H1 (cell line): ENCODE results near the gene METTL8. TPM values are rescaled to one million over a fixed set of nuclear protein-coding genes. Genes with fewer than 3 reads are reported as not detected.
A peak's percentile ranks its signal among the peaks of the same experiment; 100 is the strongest.

Source experiments
- CTCF ChIA-PET: fragments of 300-600 bp; sonication (Branson Sonifier 250); formaldehyde crosslinking; loops from one replicate; lab custom pipeline; 2021; ENCODE audit not compliant: partially characterized antibody; lab: Charles Lee
- POLR2A ChIA-PET: fragments of 300-600 bp; sonication (Branson Sonifier 250); formaldehyde crosslinking; loops from one replicate; lab custom pipeline; 2021; ENCODE audit warnings: inconsistent platforms; ENCODE audit not compliant: partially characterized antibody; lab: Charles Lee
- DNase-seq, 2 experiments: peaks; one replicate each; pipeline versions ENCODE4 v3.0.0 to v3.0.0-alpha.2; 2010 to 2022; ENCODE audit warnings: low spot score in 2 of 2, low read depth in 1 of 2, mixed read lengths in 1 of 2
- FAIRE-seq: peaks from 2 replicates; lab custom pipeline; 2011; peaks lifted over from hg19 to GRCh38; lab: Jason Lieb, UNC
- H2AFZ ChIP-seq: 2 replicates; pipeline ENCODE4 v1.8.1; 2012; ENCODE audit warnings: low read length, inconsistent platforms
- H2AK5ac ChIP-seq: 2 replicates; pipeline ENCODE4 v1.6.1; 2013; ENCODE audit warnings: low read depth, low read length
- H2BK120ac ChIP-seq: replicated peaks from 2 replicates; pipeline ENCODE3; 2013; ENCODE audit warnings: low read depth, low read length, inconsistent platforms
- H2BK12ac ChIP-seq: 2 replicates; pipeline ENCODE4 v1.6.1; 2013; ENCODE audit warnings: low read depth, low read length
- H2BK15ac ChIP-seq: 2 replicates; pipeline ENCODE4 v1.6.1; 2013; ENCODE audit warnings: low read length
- H2BK20ac ChIP-seq: 2 replicates; pipeline ENCODE4 v1.6.1; 2013; ENCODE audit warnings: low read length
- H2BK5ac ChIP-seq: 2 replicates; pipeline ENCODE4 v1.6.1; 2013; ENCODE audit warnings: low read depth, low read length
- H3K14ac ChIP-seq: 2 replicates; pipeline ENCODE4 v1.6.1; 2013; ENCODE audit warnings: inconsistent platforms; ENCODE audit not compliant: insufficient read length
- H3K18ac ChIP-seq: 2 replicates; pipeline ENCODE4 v1.6.1; 2013; ENCODE audit warnings: low read length; ENCODE audit errors: extremely low read depth
- H3K23ac ChIP-seq: 2 replicates; pipeline ENCODE4 v1.6.1; 2013; ENCODE audit warnings: inconsistent platforms; ENCODE audit not compliant: insufficient read length
- H3K23me2 ChIP-seq: 2 replicates; pipeline ENCODE4 v1.6.1; 2013; ENCODE audit warnings: low read depth, low read length
- H3K27ac ChIP-seq: 2 replicates; pipeline ENCODE4 v1.6.1; 2011; ENCODE audit warnings: low read depth, low read length, inconsistent platforms
- H3K27me3 ChIP-seq, 4 experiments: replicated peaks in 1 of 4; 1 replicate in 1 of 4; 2 replicates in 3 of 4; pipeline versions ENCODE4 v1.6.1 to v1.8.1; 2011 to 2013; ENCODE audit warnings: low read length in 3 of 4, mild to moderate bottlenecking in 3 of 4, inconsistent platforms in 2 of 4, mixed read lengths in 2 of 4, moderate library complexity in 1 of 4; ENCODE audit not compliant: control insufficient read depth in 3 of 4, insufficient read depth in 3 of 4; ENCODE audit errors: extremely low read depth in 1 of 4
- H3K36me3 ChIP-seq, 4 experiments: 2 replicates each; pipeline versions ENCODE4 v1.6.1 to v1.8.1; 2011 to 2013; ENCODE audit warnings: mild to moderate bottlenecking in 4 of 4, low read length in 3 of 4, moderate library complexity in 2 of 4, control low read depth in 1 of 4, inconsistent platforms in 1 of 4; ENCODE audit not compliant: insufficient read depth in 4 of 4, control insufficient read depth in 2 of 4
- H3K4ac ChIP-seq: replicated peaks from 2 replicates; pipeline ENCODE3; 2013; ENCODE audit warnings: low read length, low read depth, mixed read lengths, inconsistent platforms; ENCODE audit not compliant: insufficient read length
- H3K4me1 ChIP-seq, 4 experiments: replicated peaks in 1 of 4; 1 replicate in 1 of 4; 2 replicates in 3 of 4; pipeline versions ENCODE4 v1.6.1 to v1.8.1; 2011 to 2013; ENCODE audit warnings: low read length in 3 of 4, inconsistent platforms in 2 of 4, mixed read lengths in 1 of 4; ENCODE audit not compliant: insufficient read depth in 4 of 4, control insufficient read depth in 3 of 4
- H3K4me2 ChIP-seq, 2 experiments: 2 replicates each; pipeline versions ENCODE4 v1.6.1 to v1.8.1; 2011 to 2013; ENCODE audit warnings: low read depth in 2 of 2, low read length in 2 of 2, control low read depth in 1 of 2, inconsistent platforms in 1 of 2, mild to moderate bottlenecking in 1 of 2; ENCODE audit not compliant: insufficient read depth in 1 of 2
- H3K4me3 ChIP-seq, 4 experiments: fragments of 200-600, 300-600 bp in 1 of 4; sonication (generic), shearing (Covaris generic), sonication (Bioruptor Twin) in 1 of 4; 2 replicates each; pipeline versions ENCODE4 v1.5.1 to v1.8.1; 2011 to 2016; ENCODE audit warnings: low read length in 4 of 4, low read depth in 3 of 4, control low read depth in 2 of 4, inconsistent platforms in 2 of 4, mild to moderate bottlenecking in 2 of 4, mixed read lengths in 1 of 4, moderate library complexity in 1 of 4; ENCODE audit not compliant: insufficient read depth in 2 of 4; ENCODE audit errors: extremely low read depth in 1 of 4
- H3K56ac ChIP-seq: replicated peaks from 2 replicates; pipeline ENCODE3; 2013; ENCODE audit warnings: low read depth, mild to moderate bottlenecking, mixed read lengths, low read length, inconsistent platforms; ENCODE audit not compliant: insufficient read length
- H3K79me1 ChIP-seq: 2 replicates; pipeline ENCODE4 v1.6.1; 2013; ENCODE audit warnings: low read depth, low read length, control low read depth
- H3K79me2 ChIP-seq, 2 experiments: 2 replicates each; pipeline versions ENCODE4 v1.6.1 to v1.8.1; 2012 to 2013; ENCODE audit warnings: low read length in 2 of 2, mild to moderate bottlenecking in 2 of 2, inconsistent platforms in 1 of 2; ENCODE audit not compliant: insufficient read depth in 2 of 2, control insufficient read depth in 1 of 2
- H3K9ac ChIP-seq, 4 experiments: replicated peaks in 1 of 4; 1 replicate in 1 of 4; 2 replicates in 3 of 4; pipeline versions ENCODE4 v1.6.1 to v1.8.1; 2011 to 2013; ENCODE audit warnings: low read depth in 3 of 4, low read length in 3 of 4, control low read depth in 2 of 4, mild to moderate bottlenecking in 2 of 4, moderate library complexity in 2 of 4, inconsistent platforms in 1 of 4; ENCODE audit errors: extremely low read depth in 1 of 4
- H3K9me3 ChIP-seq, 2 experiments: 2 replicates each; pipeline versions ENCODE4 v1.6.1 to v1.8.1; 2012 to 2013; ENCODE audit warnings: mild to moderate bottlenecking in 2 of 2, moderate library complexity in 2 of 2, control low read depth in 1 of 2, inconsistent platforms in 1 of 2, low read depth in 1 of 2, low read length in 1 of 2, mixed read lengths in 1 of 2; ENCODE audit not compliant: insufficient read depth in 2 of 2
- H4K20me1 ChIP-seq, 2 experiments: replicated peaks in 1 of 2; 2 replicates each; pipeline versions ENCODE3 to v1.8.1; 2011 to 2013; ENCODE audit warnings: inconsistent platforms in 2 of 2, low read length in 2 of 2, mild to moderate bottlenecking in 1 of 2; ENCODE audit not compliant: insufficient read depth in 2 of 2, control insufficient read depth in 1 of 2
- H4K5ac ChIP-seq: 2 replicates; pipeline ENCODE4 v1.6.1; 2013; ENCODE audit warnings: low read length, low read depth, mixed read lengths, inconsistent platforms; ENCODE audit not compliant: insufficient read length
- H4K8ac ChIP-seq: 2 replicates; pipeline ENCODE4 v1.8.0; 2013; ENCODE audit warnings: mild to moderate bottlenecking, moderate library complexity, low read length, inconsistent platforms; ENCODE audit not compliant: insufficient read depth; ENCODE audit errors: extremely low read depth
- H4K91ac ChIP-seq: replicated peaks from 2 replicates; pipeline ENCODE3; 2013; ENCODE audit warnings: low read length, mixed read lengths, inconsistent platforms; ENCODE audit not compliant: insufficient read length
- BACH1 ChIP-seq: IDR thresholded peaks from 2 replicates; pipeline ENCODE4 v1.6.1; 2012; ENCODE audit warnings: low read length, improper control_type of control experiment
- BRCA1 ChIP-seq: IDR thresholded peaks from 2 replicates; pipeline ENCODE4 v1.6.1; 2012; ENCODE audit warnings: low read depth, low read length, improper control_type of control experiment
- CEBPB ChIP-seq: IDR thresholded peaks from 2 replicates; pipeline ENCODE4 v1.6.1; 2012; ENCODE audit warnings: low read depth, low read length
- E2F6 ChIP-seq: IDR thresholded peaks from 2 replicates; pipeline ENCODE4 v1.6.1; 2012; ENCODE audit warnings: inconsistent platforms
- EGR1 ChIP-seq: IDR thresholded peaks from 2 replicates; pipeline ENCODE4 v1.6.1; 2011; ENCODE audit warnings: low read depth, low read length, borderline replicate concordance
- GABPA ChIP-seq: IDR thresholded peaks from 2 replicates; pipeline ENCODE4 v1.6.1; 2011; ENCODE audit warnings: mild to moderate bottlenecking, low read length, moderate library complexity, borderline replicate concordance; ENCODE audit not compliant: insufficient read depth
- HDAC2 ChIP-seq, 2 experiments: fragments of 300-600 bp in 1 of 2; sonication (generic) in 1 of 2; IDR thresholded peaks; 2 replicates each; pipeline ENCODE4 v1.6.1; 2011 to 2012; ENCODE audit warnings: low read depth in 2 of 2, low read length in 2 of 2, mild to moderate bottlenecking in 2 of 2, moderate library complexity in 2 of 2, borderline replicate concordance in 1 of 2, inconsistent platforms in 1 of 2
- MAX ChIP-seq: IDR thresholded peaks from 2 replicates; pipeline ENCODE4 v1.6.1; 2012; ENCODE audit warnings: inconsistent platforms
- POLR2A ChIP-seq, 2 experiments: IDR thresholded peaks; 1 replicate in 1 of 2; 2 replicates in 1 of 2; pipeline ENCODE4 v1.6.1; 2011; ENCODE audit warnings: low read depth in 2 of 2, low read length in 2 of 2, mild to moderate bottlenecking in 2 of 2; ENCODE audit errors: control extremely low read depth in 1 of 2
- RAD21 ChIP-seq, 2 experiments: IDR thresholded peaks in 1 of 2; conservative IDR thresholded peaks in 1 of 2; 2 replicates each; pipeline ENCODE4 v1.6.1; 2011; ENCODE audit warnings: low read depth in 2 of 2, low read length in 2 of 2, improper control_type of control experiment in 1 of 2, inconsistent platforms in 1 of 2, mild to moderate bottlenecking in 1 of 2, moderate library complexity in 1 of 2
- SIX5 ChIP-seq: IDR thresholded peaks from 2 replicates; pipeline ENCODE4 v1.6.1; 2011; ENCODE audit warnings: mild to moderate bottlenecking, low read depth, low read length
- ZNF274 ChIP-seq: IDR thresholded peaks from 2 replicates; pipeline ENCODE4 v1.7.0; 2012; ENCODE audit warnings: low read length, borderline replicate concordance; ENCODE audit errors: extremely low read depth
- WGBS, 2 experiments: shearing (Covaris generic) in 1 of 2; methylation state at CpG; one replicate each; pipeline versions ENCODE4 v1.1.6 to v1.1.7; 2013 to 2015; ENCODE audit warnings: low lambda C conversion rate in 2 of 2, mixed read lengths in 2 of 2, inconsistent platforms in 1 of 2, low coverage in 1 of 2, missing lambda C conversion rate in 1 of 2; ENCODE audit not compliant: insufficient replicate concordance in 2 of 2, insufficient coverage in 1 of 2, insufficient read length in 1 of 2; ENCODE audit errors: extremely low coverage in 1 of 2, missing lambda C conversion rate in 1 of 2; 5-methylcytosine and 5-hydroxymethylcytosine counted together
- polyA plus RNA-seq, 7 experiments: library from polyadenylated mRNA; depleted of rRNA in 3 of 7; stranded (reverse) in 5 of 7; unstranded in 2 of 7; fragments of >200 nt in 5 of 7; fragments of 200-250 nt in 2 of 7; gene quantifications; 1 replicate in 5 of 7; 2 replicates in 1 of 7; 4 replicates in 1 of 7; pipeline versions ENCODE4 v1.2.1 to v1.2.3, GENCODE V29; 2011 to 2013; ENCODE audit warnings: missing spikeins in 2 of 7, mixed read lengths in 2 of 7
- total RNA-seq: library from RNA; stranded (reverse); fragmentation: NEBNext Ultra II Directional; extraction: Animal tissue kit (Norgen Biotek cat#: 25700); gene quantifications from 2 replicates; pipeline ENCODE4 v1.2.1, GENCODE V29; 2021

Gene METTL8
- total and polyA plus RNA-seq, 2 of the 8 experiments (the other 6 are each of a cell fraction or from before 2014, with no cell fraction given) = 17.6 to 79.7 TPM

- no peaks in the 10 kb centered on the region for H4K20me1 ChIP-seq
- H3K36me3 ChIP-seq = peaks cover 0 to 19% (median 0%) of the 10 kb centered on the region in 4 experiments; a peak in 3 of 8 replicates
- H3K4me2 ChIP-seq = peak overlapping the region; percentile 26 to 27; a peak in 2 of 4 replicates
- DNase-seq (peak in 1 of 2 experiments; percentile 5), FAIRE-seq (peak; percentile 75)
- H2AFZ ChIP-seq = no peak overlapping the region
- no peak overlapping the region for H2BK20ac ChIP-seq
- peak overlapping the region; percentile 11; the same call in 1 of the 2 replicates for H2BK12ac ChIP-seq
- H4K8ac ChIP-seq = no peak overlapping the region
- H3K18ac ChIP-seq = no peak overlapping the region
- H2BK120ac ChIP-seq = no peak overlapping the region
- no peak overlapping the region for H2BK15ac ChIP-seq
- H3K56ac ChIP-seq = no peak overlapping the region
- no peak overlapping the region for H3K14ac ChIP-seq
- no peaks in the 10 kb centered on the region for H3K79me2 ChIP-seq
- no peaks in the 10 kb centered on the region for H3K27me3 ChIP-seq
- no peak overlapping the region; the same call in 1 of the 2 replicates for H2AK5ac ChIP-seq
- CTCF ChIA-PET = interaction anchor here (0.9 to 1.5 kb wide), 6 partner anchors 41 to 66 kb away, joined by 3 to 5 read pairs (median 4); partner anchors contain the start of genes DCAF17 and METTL8
- 0 out of 2 replicates have a peak overlapping the region, but pooled peaks have one; percentile 21 for H3K27ac ChIP-seq
- peaks cover 0 to 7% (median 4%) of the 10 kb centered on the region in 4 experiments; a peak in 5 of 7 replicates for H3K4me1 ChIP-seq
- 60% methylated on average over 3 of the region's 3 CpGs; no CpG with 5 or more reads in 1 of the 2 experiments for WGBS, 2 experiments
- H2BK5ac ChIP-seq = peak overlapping the region; percentile 16; the same call in 1 of the 2 replicates
- H3K9ac ChIP-seq = no peak overlapping the region; a peak in 1 of 7 replicates
- no peak overlapping the region for H3K4me3 ChIP-seq
- no peak overlapping the region for H4K5ac ChIP-seq
- no peaks in the 10 kb centered on the region; the same call in 1 of the 2 replicates for H3K79me1 ChIP-seq
- no peak overlapping the region for H3K4ac ChIP-seq
- no peak overlapping the region for H3K23ac ChIP-seq
- POLR2A ChIA-PET = interaction anchor here (0.6 to 2.0 kb wide), 8 partner anchors 9 to 1344 kb away, joined by 3 to 22 read pairs (median 4); partner anchors contain the start of genes DCAF17 and METTL8
- no peaks in the 10 kb centered on the region for H3K23me2 ChIP-seq
- no peaks in the 10 kb centered on the region for H3K9me3 ChIP-seq
- H4K91ac ChIP-seq = no peak overlapping the region
- TF ChIP-seq ZNF274 (no peak), BACH1 (no peak), POLR2A (IDR thresholded peaks at IDR 0.05; ENCODE audit: control extremely low read depth in 1 of 2, low read depth in 2 of 2, low read length in 2 of 2) (0 out of 3 replicates have a peak, but pooled peaks of 1 of the 2 experiments have one; percentile 25), CEBPB (0 out of 2 replicates have a peak, but pooled peaks have one; percentile 26), MAX (0 out of 2 replicates have a peak, but pooled peaks have one; percentile 20), GABPA (no peak), RAD21 (IDR thresholded peaks at IDR 0.05 in 1 of 2, conservative IDR thresholded peaks at IDR 0.05 in 1 of 2; ENCODE audit: low read depth in 2 of 2, low read length in 2 of 2) (no peak), BRCA1 (no peak), E2F6 (no peak), SIX5 (no peak), EGR1 (no peak), HDAC2 (IDR thresholded peaks at IDR 0.05; ENCODE audit: borderline replicate concordance in 1 of 2, low read depth in 2 of 2, low read length in 2 of 2) (no peak)
Observed at GRCh38 chr2:171482877-171483276, 49.1 kb upstream of the METTL8 start.
